Effector CD4-positive, alpha-beta T cell (primary cell): ENCODE data around the gene HADHA.
A peak's percentile ranks its signal among the peaks of the same experiment; 100 is the strongest.
"Not testable (repeated sequence)": the region's sequence is repeated elsewhere in the genome, so short reads cannot be mapped to it uniquely, and the experiment has no call there.

Source experiments
- DNase-seq: peaks from one replicate; pipeline ENCODE4 v3.0.0-alpha.2; 2020
- total RNA-seq: gene quantifications from one replicate; lab custom pipeline; 2026; lab: John Stamatoyannopoulos, UW

The HADHA gene
- 92.7 reads per million, percentile 81 among the genes with 10 or more reads in this experiment for total RNA-seq

DNA sequence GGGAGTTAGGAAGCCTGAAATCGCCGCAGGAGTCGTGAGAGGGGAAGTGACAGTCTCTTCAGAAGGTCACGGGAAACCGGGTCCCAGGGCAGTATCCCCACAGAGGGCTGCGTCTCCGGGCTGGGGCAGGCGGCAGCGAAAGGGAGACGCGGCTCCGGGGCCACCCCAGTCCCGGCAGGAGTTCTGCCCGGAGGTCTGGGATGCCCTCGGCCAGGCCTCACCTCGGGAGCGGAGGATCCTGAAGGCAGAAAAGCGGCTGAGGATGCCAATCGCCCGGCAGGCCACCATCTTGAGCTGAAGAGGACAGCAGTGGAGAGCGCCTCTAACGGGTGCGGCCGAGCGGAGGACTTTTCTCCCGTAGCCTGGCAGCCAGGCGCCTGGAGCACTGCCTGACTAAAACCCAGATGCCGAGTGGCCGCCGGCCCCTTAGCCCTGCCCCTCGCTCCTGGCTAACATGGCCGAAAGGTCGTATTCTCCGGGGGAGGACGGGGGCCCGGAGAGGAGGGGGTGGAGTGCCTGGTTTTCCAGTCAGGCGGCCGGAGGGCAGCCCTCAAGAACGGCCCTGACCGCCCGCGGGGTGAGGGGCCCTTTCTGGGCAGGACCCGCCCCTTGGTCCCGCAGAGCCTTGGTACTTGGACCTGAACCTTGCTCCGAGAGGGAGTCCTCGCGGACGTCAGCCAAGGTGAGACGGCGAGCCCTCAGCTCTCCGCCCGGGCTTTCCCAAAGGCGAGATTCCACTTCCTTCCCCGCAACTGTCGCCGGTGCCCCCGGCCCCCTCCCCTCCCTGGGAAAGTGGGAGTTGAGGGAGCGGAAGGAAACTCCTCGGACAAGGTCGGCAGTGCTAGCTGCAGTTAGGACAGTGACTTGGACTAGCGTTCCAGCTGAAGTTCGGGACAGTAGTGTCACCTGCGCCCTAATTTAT lies at the start of gene HADHA, which contains the start of gene HADHB:
HADHA (minus strand) TSS at position 324 of the 922 bp plus-strand sequence; CDS start at position 288, 36 bp downstream.
HADHB (plus strand) TSS at position 631 of the 922 bp plus-strand sequence. CDS start 9,316 bp downstream, outside the sequence.
- DNase-seq = peak; percentile 74

DNA sequence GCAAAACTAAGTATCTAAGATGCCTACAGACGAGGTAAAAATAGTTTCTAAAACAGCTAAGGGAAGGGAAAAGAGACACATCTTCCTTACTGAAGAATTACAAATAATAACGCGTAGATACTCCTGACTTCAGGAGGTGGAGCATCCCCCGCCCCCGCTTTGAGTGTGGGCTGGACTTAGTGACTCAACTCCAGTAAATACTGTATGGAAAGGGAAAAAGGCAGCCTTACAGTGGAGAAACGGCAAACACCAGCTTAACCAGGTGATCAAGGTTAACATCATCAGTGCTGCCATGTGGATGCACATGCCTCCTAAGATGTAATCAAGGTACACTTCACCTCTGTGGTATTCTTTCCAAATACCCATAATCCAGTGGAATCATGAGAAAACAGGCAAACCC lies 48.2 kb upstream of the HADHA start:
- no peak for DNase-seq

DNA sequence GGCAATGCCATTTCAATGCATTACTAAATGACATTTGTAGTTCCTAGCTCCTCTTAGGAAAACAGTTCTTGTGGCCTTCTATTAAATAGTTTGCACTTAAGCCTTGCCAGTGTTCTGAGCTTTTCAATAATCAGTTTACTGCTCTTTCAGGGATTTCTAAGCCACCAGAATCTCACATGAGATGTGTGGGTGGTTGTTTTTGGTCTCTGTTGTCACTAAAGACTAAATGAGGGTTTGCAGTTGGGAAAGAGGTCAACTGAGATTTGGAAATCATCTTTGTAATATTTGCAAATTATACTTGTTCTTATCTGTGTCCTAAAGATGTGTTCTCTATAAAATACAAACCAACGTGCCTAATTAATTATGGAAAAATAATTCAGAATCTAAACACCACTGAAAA lies 45.6 kb upstream of the HADHA start:
- no peak for DNase-seq

DNA sequence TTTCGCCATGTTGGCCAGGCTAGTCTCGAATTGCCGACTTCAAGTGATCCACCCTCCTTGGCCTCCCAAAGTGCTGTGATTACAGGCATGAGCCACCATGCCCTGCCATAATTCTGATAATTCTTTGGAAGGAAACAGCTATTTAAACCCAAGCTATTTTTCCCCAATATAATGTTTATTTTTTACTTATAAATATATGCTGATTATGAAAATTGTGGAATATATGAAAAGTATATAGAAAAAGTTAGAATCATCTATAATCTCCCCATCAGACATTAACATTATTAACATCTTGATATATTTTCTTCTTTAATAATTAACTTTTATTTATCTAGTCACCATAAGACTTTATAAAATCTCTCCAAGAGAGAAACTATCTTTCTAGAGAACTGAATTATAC lies 41.5 kb upstream of the HADHA start:
- DNase-seq = no peak

DNA sequence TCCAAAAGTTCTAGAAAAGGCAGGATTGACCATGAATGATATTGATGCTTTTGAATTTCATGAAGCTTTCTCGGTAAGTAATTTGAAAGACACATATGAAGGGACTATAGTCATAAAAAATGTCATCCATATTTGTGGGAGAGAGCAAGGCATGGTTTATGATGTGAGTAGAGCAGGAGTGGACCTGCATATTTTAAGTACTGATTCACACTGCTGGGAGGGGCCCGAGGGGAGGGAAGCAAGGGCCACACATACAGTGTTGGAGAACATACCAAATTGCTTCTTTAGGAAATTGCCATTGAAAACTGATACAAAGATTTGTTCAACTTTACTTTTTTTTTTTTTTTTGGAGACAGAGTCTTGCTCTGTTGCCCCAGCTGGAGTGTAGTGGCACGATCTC lies 39.7 kb upstream of the HADHA start:
- no peak for DNase-seq

DNA sequence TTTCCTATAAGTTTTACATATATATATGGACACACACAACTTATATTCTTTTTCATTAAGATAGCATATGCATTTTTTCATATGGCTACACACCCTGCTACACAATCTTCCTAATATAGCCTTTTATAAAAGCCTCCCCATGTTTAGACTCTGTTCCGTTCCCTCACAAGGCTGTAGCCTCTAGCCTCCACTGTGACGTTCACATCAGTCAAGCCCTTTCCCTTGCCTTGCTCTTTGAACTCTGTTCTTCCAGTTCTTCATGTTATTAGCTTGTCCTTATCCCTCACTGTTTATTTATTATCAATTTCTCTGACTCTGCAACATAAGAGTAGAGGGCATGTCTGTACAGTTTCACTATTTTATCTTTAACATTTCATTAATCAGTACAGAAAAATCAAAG lies 39.2 kb upstream of the HADHA start:
- no peak for DNase-seq

DNA sequence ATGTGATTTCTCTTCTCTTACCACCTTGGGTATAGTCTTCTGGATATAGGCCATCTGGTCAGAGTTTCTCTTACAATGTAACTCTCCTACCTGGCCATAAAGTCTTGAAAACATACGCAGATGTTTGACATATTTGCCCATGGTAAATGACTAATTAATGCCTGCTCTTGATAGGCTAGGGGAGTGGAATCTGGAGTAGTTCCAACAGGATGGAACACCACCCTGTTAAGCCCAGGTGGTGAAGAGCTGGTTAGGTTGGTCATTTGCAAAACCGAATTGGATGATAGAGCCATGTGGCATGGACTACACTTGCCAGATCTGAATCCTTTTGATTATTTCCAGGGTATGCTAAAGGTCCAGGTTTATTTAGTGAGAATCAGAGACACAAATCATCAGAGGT lies 36.8 kb upstream of the HADHA start:
- no peak for DNase-seq

DNA sequence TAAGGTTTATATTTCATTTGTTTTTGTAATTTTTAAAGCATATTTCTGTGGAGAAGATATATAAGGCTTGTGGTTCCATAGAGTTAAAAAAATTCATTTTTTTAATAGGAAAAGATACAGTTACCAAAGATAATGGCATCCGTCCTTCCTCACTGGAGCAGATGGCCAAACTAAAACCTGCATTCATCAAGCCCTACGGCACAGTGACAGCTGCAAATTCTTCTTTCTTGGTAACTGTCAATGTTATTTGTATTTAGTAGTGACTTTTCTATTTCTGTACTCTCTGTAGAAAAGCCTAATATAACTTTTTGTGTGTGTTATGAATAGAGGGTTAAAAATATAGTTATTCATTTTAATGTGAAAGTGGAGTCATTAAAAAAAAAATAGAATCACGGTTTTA lies 35.5 kb upstream of the HADHA start:
- no peak for DNase-seq

DNA sequence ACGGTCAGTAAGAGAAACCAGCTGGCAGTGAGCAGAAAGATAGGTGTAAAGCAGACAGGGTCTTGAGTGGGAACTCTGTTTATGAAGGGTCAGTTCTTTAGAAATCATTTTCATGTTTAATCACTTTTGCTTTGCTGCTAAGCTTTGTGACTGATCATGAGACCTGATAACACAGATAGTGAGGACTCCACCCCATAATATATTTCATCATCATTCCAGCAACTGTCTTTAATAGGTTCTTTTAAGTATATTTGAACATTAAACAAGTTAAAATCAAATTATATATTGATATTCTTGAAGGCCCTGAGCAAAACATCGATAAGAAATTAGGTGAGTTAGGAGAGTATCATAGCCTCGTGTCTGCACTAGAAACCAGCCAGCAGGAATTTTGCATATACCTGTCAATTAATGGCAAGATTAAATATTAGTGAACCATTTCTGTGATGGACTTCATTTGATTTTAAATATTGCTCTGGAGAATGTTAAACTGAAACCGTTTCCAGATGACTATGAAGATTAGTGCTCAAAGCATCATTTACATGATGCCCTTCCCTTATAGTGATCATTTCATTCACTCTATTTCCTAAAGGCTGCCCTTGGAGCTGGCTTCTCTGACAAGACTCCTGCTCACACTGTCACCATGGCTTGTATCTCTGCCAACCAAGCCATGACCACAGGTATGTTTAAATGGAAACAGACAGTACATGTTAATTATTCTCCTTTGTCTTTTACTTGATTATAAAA lies 32.2 kb upstream of the HADHA start:
- no peak for DNase-seq

DNA sequence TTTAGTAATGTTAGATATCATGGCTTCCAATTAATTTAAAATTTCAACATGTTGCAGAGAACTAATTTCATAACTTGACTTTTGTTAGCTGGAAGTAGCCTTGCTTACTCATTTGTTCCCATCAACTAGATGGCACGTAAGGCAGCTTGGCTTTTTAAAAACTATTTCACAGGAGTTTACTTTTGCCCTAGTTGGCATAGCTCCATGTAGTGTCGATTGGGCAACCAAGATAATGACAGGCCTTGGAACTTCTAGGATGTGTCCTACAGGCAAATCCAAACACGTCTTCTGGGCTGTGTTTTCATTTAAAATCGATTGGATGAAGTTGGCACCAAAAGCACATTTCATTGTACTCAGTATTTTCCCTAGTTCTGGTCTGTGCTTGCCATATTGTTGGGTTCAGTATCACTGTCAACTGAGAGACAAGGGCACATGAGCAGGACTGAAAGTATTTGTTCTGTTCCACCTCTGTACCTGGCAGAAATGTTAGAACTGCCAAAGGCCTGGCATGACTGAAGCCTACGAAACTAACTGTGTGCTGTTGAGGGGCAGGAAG lies 29.7 kb upstream of the HADHA start:
- no peak for DNase-seq

DNA sequence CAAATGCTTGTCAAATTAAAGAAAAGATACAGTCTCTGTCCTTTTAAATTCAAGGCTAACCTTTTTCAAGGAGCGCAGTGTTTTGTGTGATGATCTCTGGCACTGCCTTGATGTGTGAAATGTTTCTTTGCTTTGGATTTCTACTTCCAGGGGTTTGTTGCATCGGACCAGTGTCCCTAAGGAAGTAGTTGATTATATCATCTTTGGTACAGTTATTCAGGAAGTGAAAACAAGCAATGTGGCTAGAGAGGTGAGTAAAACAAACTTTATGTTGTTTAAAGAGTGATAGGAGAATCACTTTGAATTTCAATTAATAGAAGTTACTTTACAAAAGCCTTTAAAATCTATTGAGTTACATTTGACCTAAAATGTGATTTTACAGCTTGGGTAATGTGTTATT lies 29.1 kb upstream of the HADHA start:
- no peak for DNase-seq

DNA sequence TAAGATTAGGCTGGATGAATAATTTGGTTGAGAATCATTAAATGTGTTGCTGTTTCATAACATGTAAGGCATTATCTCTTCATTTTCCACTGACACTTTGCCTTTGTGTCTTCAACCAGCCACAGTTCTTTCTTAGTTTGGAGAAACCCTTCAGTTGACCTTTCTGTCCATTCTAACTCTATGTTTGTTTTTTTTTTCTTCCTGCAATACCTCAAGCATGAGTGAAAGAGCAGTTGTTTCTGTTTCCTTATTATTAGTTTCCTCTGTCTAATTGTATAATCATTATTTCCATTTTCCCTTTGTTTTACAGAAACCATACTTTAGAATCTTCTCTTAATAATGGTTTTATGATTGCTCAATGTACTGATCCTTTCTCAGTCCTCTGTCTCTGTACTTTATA lies 25.9 kb upstream of the HADHA start:
- no peak for DNase-seq

DNA sequence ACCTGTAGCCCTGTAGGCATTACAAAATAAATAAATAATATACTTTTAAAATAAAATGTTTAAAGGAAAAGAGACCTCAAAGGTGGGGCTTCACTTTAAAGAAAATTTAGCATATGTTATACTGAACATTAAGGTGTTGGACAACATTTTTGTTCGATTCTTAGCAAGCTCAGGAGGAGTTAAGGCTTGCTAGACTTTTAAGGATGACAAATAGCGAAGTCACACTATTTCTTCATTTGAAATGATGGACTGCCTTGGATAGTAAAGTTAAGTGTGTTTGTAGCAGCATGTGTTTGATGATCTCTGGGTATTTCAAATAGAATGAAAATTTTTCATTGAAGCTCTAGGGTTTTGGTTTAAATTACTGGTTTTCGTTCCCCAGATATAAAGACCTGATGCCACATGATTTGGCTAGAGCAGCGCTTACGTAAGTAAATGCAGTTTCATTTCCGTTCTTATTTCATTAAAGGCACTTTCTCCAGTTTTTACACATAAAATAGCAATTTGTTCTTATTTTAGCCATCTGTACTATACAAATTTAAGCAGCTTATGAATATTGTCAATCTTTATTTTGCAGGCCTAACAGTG lies 25.2 kb upstream of the HADHA start:
- no peak for DNase-seq

DNA sequence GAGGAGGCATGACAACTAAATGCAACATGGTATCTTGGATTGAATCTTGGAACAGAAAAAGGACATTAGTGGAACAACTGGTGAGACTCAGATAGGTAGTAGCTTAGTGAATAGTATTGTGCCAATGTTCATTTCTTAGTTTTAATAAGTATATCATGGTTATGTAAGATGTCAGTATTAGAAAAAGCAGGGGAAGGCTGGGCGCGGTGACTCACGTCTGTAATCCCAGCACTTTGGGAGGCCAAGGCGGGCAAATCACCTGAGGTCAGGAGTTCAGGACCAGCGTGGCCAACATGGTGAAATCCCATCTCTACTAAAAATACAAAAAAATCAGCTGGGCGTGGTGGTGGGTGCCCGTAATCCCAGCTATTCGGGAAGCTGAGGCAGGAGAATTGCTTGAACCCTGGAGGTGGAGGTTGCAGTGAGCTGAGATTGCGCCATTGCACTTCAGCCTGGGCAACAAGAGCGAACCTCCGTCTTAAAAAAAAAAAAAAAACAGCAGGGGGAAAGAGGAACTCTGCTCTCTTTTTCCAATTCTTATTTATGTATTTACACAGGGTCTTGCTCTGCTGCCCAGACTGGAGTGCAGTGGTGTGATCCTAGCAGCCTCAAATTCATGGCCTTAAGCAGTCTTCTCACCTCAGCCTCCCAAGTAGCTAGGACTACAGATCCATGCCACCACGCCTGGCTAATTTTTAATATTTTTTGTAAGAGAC lies 24.4 kb upstream of the HADHA start:
- DNase-seq = not testable (repeated sequence)

DNA sequence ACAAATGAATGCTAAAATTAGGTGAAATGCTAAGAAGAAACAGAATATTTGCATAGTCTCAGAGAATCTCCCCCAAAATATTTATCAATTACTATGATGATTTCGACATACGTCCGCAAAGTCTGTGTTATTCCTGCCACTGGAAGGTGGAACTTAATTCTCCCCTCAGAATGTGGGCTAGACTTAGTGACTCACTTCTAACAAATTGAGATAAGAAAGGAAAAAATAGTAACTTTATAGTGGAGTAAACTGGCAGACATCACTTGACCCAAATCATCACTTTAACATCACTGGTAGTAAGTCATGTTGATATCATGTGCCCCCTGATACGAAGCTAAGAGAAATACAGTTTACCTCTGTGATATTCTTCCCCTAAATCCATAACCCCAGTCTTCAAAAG lies 23.8 kb upstream of the HADHA start:
- no peak for DNase-seq

DNA sequence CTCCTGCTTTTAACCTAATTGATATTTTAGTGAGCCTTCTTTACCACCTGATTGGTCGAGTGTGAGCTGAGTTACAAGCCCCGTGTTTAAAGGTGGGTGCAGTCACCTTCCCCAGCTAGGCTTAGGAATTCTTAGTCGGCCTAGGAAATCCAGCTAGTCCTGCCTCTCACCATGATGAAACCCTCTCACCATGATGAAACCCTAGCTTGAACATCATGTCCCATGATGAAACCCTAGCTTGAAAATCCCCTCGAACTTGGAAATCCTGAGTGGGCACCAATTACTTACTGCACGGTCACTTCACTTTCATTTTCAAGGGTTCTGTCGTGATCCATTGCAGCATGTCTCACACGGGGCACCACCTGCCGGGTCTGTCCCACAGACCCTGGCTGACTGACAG lies 14.4 kb upstream of the HADHA start:
- not testable (repeated sequence) for DNase-seq

DNA sequence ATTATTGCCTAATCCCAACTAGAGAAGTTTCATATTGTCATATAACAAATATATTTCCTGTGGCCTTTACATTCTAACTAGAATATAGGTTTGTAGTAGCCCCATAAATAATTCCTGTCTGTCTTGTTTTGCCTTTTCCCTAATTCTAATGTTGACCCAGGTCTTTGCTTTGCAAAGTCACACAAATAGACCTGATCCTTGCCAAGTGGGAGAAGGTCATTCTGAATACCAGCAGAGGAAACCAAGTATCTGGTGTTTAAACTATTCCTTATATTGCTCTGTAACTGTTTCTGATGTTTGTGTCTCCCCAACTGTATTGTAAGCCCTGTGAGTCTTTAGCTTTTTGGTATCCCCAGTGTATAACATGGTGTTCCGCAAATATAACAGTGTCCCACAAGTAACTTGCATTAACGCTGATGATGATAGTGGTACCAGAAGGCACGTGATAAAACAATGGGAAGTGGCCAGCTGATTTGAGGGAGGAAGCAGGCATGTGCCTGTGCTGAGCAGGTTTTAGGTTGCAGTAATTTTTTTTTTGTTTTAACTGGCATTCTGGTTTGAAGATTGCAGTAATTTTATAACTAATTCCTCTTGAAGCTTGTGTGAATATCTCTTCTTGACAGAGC lies 11.4 kb upstream of the HADHA start:
- DNase-seq = no peak

DNA sequence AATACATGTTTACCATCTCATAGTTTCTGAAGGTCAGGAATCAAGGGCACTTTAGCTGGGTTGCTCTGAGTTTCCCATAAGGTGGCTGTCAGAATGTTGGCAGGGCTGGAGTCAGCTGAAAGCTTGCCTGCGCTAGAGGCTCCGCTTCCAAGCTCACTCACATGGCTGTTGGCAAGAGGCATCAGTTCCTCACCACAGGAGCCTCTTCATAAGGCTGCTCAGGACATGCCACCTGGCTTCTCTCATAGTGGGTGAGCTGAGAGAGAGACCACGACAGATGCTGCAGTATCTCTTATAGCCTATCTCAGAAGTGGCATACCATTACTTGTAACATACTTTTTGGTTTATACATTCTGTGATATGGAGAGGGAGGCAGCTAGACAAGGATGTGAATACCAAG lies 7.5 kb upstream of the HADHA start:
- no peak for DNase-seq

DNA sequence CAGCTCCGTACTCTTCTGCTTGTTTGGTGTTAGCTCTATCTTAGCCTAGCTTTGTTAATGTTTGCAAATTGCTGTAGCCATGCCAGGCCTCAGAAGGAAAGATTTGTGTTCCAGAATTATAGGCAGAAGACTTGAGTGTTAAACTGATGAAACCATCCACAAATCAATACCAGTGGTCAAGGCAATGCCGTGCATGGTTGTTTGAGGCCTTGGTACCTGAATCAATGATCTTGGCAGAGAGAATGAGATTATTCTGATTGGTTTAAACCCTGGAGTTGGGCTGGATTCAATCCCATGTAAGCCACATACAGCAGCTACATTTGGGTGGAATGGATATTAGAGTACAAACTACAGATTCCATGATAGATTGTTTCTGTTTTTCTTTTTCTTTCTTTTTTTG lies 5.2 kb upstream of the HADHA start:
- DNase-seq = no peak

DNA sequence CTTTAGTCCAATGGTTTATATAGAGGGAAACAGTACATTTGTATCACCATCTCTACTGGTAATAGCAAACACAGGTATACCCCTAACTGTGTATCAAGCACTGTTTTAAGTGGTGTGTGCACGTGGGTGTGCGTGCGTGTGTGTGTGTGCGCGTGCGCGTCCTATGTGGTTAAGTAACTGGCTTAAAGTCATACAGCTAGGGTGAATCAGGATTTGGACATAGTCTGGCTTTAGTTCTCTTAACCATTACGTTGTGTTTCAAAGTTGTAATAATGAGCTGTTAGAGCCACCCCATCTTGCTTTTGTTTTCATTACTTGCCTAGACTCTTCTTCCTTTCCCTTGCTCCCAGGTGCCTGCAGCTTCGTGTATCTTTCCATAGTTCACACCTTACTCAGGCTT lies 2.4 kb upstream of the HADHA start:
- no peak for DNase-seq

DNA sequence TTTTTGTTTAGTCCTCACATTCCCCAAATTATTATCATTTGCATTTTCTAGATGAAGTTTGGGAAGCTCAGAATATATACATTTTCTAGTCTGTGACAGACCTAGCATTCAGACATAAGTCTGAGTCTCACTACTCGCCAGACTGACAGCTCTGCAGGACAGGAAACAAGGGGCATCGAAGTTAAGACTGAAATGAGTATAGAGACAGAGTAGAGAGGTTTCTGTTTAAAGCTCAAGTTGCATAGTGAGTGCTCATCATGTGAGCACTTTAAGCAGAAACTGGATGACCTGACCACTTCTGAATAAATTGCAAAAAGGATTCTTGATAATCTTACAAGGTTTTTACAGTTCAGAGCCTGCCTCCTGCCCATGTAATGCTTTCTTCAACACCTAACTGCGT lies 1.4 kb upstream of the HADHA start:
- DNase-seq = no peak

DNA sequence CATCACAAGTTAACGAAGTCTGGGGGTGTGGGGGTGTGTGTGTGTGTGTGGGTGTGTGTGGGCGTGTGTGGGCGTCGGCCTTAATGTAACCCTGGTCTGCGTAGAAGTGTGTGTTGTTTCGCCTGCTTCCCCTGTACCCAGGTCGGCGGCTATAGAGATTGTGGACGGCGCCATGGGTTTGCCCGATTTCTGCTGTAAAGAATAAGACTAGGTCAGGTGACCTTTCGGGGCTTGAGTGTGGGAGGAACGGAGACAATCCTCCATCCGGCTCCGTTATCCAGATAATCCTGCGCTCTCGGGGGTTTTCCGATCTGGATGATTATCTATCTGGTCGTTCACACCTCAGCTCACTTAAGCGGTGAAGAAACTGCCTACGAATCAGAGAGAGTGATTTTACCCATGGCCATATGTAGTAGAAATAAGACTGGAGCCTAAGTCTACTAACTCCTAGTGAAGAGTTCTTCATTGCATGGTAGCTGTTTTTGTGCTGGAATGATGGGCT lies 850 bp upstream of the HADHA start:
- DNase-seq = peak; percentile 28
